ENCODE results near the gene RICTOR.
A peak's percentile ranks its signal among the peaks of the same experiment; 100 is the strongest.

Gene RICTOR

GRCh38 chr5:39074017-39074814 is at the start of gene RICTOR:
TSS of gene RICTOR (minus strand) at chr5:39074399. CDS start at chr5:39074377, 22 bp downstream.
- H3K4me3 ChIP-seq (ENCODE audit: low read depth, low read length), result peak within 1 kb of the TSS; percentile 89

- no peak overlapping the region for H3K4me3 ChIP-seq (ENCODE audit: low read depth, low read length)
These were observed 47.7 kb upstream of the RICTOR start for GRCh38 chr5:39121922-39122321.

GRCh38 chr5:39121315-39121714 is 47.1 kb upstream of the RICTOR start:
- H3K4me3 ChIP-seq (ENCODE audit: low read depth, low read length), result no peak overlapping the region

GRCh38 chr5:39120052-39120420 is 45.8 kb upstream of the RICTOR start:
- H3K4me3 ChIP-seq (ENCODE audit: low read depth, low read length), result no peak overlapping the region

- no peak overlapping the region for H3K4me3 ChIP-seq (ENCODE audit: low read depth, low read length)
These were observed 45.3 kb upstream of the RICTOR start for GRCh38 chr5:39119404-39120051.

GRCh38 chr5:39118638-39119037 is 44.4 kb upstream of the RICTOR start:
- no peak overlapping the region for H3K4me3 ChIP-seq (ENCODE audit: low read depth, low read length)

GRCh38 chr5:39117401-39117800 is 43.2 kb upstream of the RICTOR start:
- H3K4me3 ChIP-seq (ENCODE audit: low read depth, low read length), result no peak overlapping the region

GRCh38 chr5:39116344-39117170 is 42.4 kb upstream of the RICTOR start:
- no peak overlapping the region for H3K4me3 ChIP-seq (ENCODE audit: low read depth, low read length)

GRCh38 chr5:39115644-39116343 is 41.6 kb upstream of the RICTOR start:
- no peak overlapping the region for H3K4me3 ChIP-seq (ENCODE audit: low read depth, low read length)

- no peak overlapping the region for H3K4me3 ChIP-seq (ENCODE audit: low read depth, low read length)
These were observed 40.0 kb upstream of the RICTOR start for GRCh38 chr5:39114155-39114554.

GRCh38 chr5:39113354-39113953 is 39.3 kb upstream of the RICTOR start:
- no peak overlapping the region for H3K4me3 ChIP-seq (ENCODE audit: low read depth, low read length)

GRCh38 chr5:39109606-39110005 is 35.4 kb upstream of the RICTOR start:
- H3K4me3 ChIP-seq (ENCODE audit: low read depth, low read length), result no peak overlapping the region

- no peak overlapping the region for H3K4me3 ChIP-seq (ENCODE audit: low read depth, low read length)
These were observed 34.8 kb upstream of the RICTOR start for GRCh38 chr5:39108987-39109386.

- H3K4me3 ChIP-seq (ENCODE audit: low read depth, low read length), result no peak overlapping the region
These were observed 33.2 kb upstream of the RICTOR start for GRCh38 chr5:39107350-39107749.

GRCh38 chr5:39106322-39106721 is 32.1 kb upstream of the RICTOR start:
- H3K4me3 ChIP-seq (ENCODE audit: low read depth, low read length), result no peak overlapping the region

- H3K4me3 ChIP-seq (ENCODE audit: low read depth, low read length), result no peak overlapping the region
These were observed 30.0 kb upstream of the RICTOR start for GRCh38 chr5:39104221-39104620.

GRCh38 chr5:39102684-39103155 is 28.5 kb upstream of the RICTOR start:
- no peak overlapping the region for H3K4me3 ChIP-seq (ENCODE audit: low read depth, low read length)

- no peak overlapping the region for H3K4me3 ChIP-seq (ENCODE audit: low read depth, low read length)
These were observed 26.7 kb upstream of the RICTOR start for GRCh38 chr5:39100851-39101396.

- H3K4me3 ChIP-seq (ENCODE audit: low read depth, low read length), result no peak overlapping the region
These were observed 26.2 kb upstream of the RICTOR start for GRCh38 chr5:39100301-39100850.

GRCh38 chr5:39099831-39100230 is 25.6 kb upstream of the RICTOR start:
- H3K4me3 ChIP-seq (ENCODE audit: low read depth, low read length), result no peak overlapping the region
